Activated T-cell treated with anti-CD3 and anti-CD28 coated beads, Interleukin-2, amount 50 U/mL, for 24 hours (primary cell): ENCODE results near the gene ZNF276.
A peak's percentile ranks its signal among the peaks of the same experiment; 100 is the strongest.
"Not testable (repeated sequence)": the region's sequence is repeated elsewhere in the genome, so short reads cannot be mapped to it uniquely, and the experiment has no call there.

Experiments used
- DNase-seq: peaks from one replicate; pipeline ENCODE4 v3.0.0-alpha.2; 2020
- H3K27ac Mint-ChIP-seq: 2 replicates; pipeline ENCODE4 v1.8.0; 2020; ENCODE audit warnings: mild to moderate bottlenecking, mixed read lengths
- H3K27me3 Mint-ChIP-seq: 2 replicates; pipeline ENCODE4 v1.8.0; 2020; ENCODE audit warnings: mixed read lengths
- H3K36me3 Mint-ChIP-seq: 2 replicates; pipeline ENCODE4 v1.8.0; 2020; ENCODE audit warnings: low read depth, mixed read lengths
- H3K4me1 Mint-ChIP-seq: 2 replicates; pipeline ENCODE4 v1.8.0; 2020; ENCODE audit warnings: low read depth, mixed read lengths
- H3K4me3 Mint-ChIP-seq: 2 replicates; pipeline ENCODE4 v1.8.0; 2020; ENCODE audit warnings: mild to moderate bottlenecking, moderate library complexity, mixed read lengths
- H3K9me3 Mint-ChIP-seq: 2 replicates; pipeline ENCODE4 v1.8.0; 2020; ENCODE audit warnings: mixed read lengths

Gene ZNF276

GRCh38 chr16:89691986-89692569, 29.3 kb upstream of the ZNF276 start:
- Mint-ChIP-seq H3K4me1 (peaks cover 27% of the 10 kb centered on the region), H3K9me3 (no peaks in the 10 kb centered on the region), H3K27me3 (no peaks in the 10 kb centered on the region), H3K27ac (no peak overlapping the region), H3K36me3 (peaks cover 90% of the 10 kb centered on the region), H3K4me3 (no peak overlapping the region)
- no peak for DNase-seq

GRCh38 chr16:89693289-89693731, 28.0 kb upstream of the ZNF276 start:
- no peaks in the 10 kb centered on the region for H3K9me3 Mint-ChIP-seq
- H3K36me3 Mint-ChIP-seq: peaks cover 83% of the 10 kb centered on the region
- no peak overlapping the region for H3K4me3 Mint-ChIP-seq
- H3K27me3 Mint-ChIP-seq: no peaks in the 10 kb centered on the region
- no peak for DNase-seq
- peak overlapping the region; percentile 37 for H3K27ac Mint-ChIP-seq
- peaks cover 17% of the 10 kb centered on the region for H3K4me1 Mint-ChIP-seq

- Mint-ChIP-seq H3K36me3 (peaks cover 82% of the 10 kb centered on the region), H3K9me3 (no peaks in the 10 kb centered on the region), H3K27me3 (no peaks in the 10 kb centered on the region), H3K27ac (no peak overlapping the region), H3K4me1 (peaks cover 16% of the 10 kb centered on the region), H3K4me3 (no peak overlapping the region)
- no peak for DNase-seq
These were observed 27.2 kb upstream of the ZNF276 start for GRCh38 chr16:89693931-89694783.

GRCh38 chr16:89694784-89695085, 26.6 kb upstream of the ZNF276 start:
- not testable (repeated sequence) for DNase-seq, H3K27me3 Mint-ChIP-seq, H3K4me3 Mint-ChIP-seq, H3K9me3 Mint-ChIP-seq
- Mint-ChIP-seq H3K4me1 (peaks cover 19% of the 10 kb centered on the region), H3K27ac (peak overlapping the region; percentile 18), H3K36me3 (peaks cover 80% of the 10 kb centered on the region)

GRCh38 chr16:89695086-89695874, 26.1 kb upstream of the ZNF276 start:
- Mint-ChIP-seq H3K36me3 (peaks cover 78% of the 10 kb centered on the region), H3K4me1 (peaks cover 24% of the 10 kb centered on the region), H3K27ac (peak overlapping the region; percentile 22), H3K4me3 (no peak overlapping the region), H3K9me3 (no peaks in the 10 kb centered on the region), H3K27me3 (no peaks in the 10 kb centered on the region)
- DNase-seq: no peak

GRCh38 chr16:89695875-89696669, 25.3 kb upstream of the ZNF276 start:
- Mint-ChIP-seq H3K4me3 (no peak overlapping the region), H3K4me1 (peaks cover 28% of the 10 kb centered on the region), H3K9me3 (no peaks in the 10 kb centered on the region), H3K27me3 (no peaks in the 10 kb centered on the region), H3K27ac (no peak overlapping the region), H3K36me3 (peaks cover 71% of the 10 kb centered on the region)
- no peak for DNase-seq

GRCh38 chr16:89696670-89697128, 24.6 kb upstream of the ZNF276 start:
- peaks cover 29% of the 10 kb centered on the region for H3K4me1 Mint-ChIP-seq
- H3K36me3 Mint-ChIP-seq: peaks cover 65% of the 10 kb centered on the region
- no peaks in the 10 kb centered on the region for H3K27me3 Mint-ChIP-seq
- no peak overlapping the region for H3K4me3 Mint-ChIP-seq
- DNase-seq: no peak
- H3K27ac Mint-ChIP-seq: no peak overlapping the region
- no peaks in the 10 kb centered on the region for H3K9me3 Mint-ChIP-seq

- H3K4me1 Mint-ChIP-seq: peaks cover 31% of the 10 kb centered on the region
- DNase-seq: no peak
- H3K27ac Mint-ChIP-seq: no peak overlapping the region
- H3K9me3 Mint-ChIP-seq: no peaks in the 10 kb centered on the region
- H3K27me3 Mint-ChIP-seq: no peaks in the 10 kb centered on the region
- H3K4me3 Mint-ChIP-seq: no peak overlapping the region
- H3K36me3 Mint-ChIP-seq: peaks cover 60% of the 10 kb centered on the region
These were observed 24.1 kb upstream of the ZNF276 start for GRCh38 chr16:89697161-89697615.

- peaks cover 54% of the 10 kb centered on the region for H3K36me3 Mint-ChIP-seq
- H3K9me3 Mint-ChIP-seq: no peaks in the 10 kb centered on the region
- peaks cover 36% of the 10 kb centered on the region for H3K4me1 Mint-ChIP-seq
- no peak overlapping the region for H3K27ac Mint-ChIP-seq
- no peak overlapping the region for H3K4me3 Mint-ChIP-seq
- no peak for DNase-seq
- no peaks in the 10 kb centered on the region for H3K27me3 Mint-ChIP-seq
These were observed 23.6 kb upstream of the ZNF276 start for GRCh38 chr16:89697616-89698331.

GRCh38 chr16:89698717-89699116, 22.6 kb upstream of the ZNF276 start:
- H3K4me3 Mint-ChIP-seq, H3K9me3 Mint-ChIP-seq, H3K27ac Mint-ChIP-seq, DNase-seq, H3K27me3 Mint-ChIP-seq: not testable (repeated sequence)
- H3K4me1 Mint-ChIP-seq: peaks cover 39% of the 10 kb centered on the region
- peaks cover 44% of the 10 kb centered on the region for H3K36me3 Mint-ChIP-seq

GRCh38 chr16:89699629-89700099, 21.7 kb upstream of the ZNF276 start:
- H3K27ac Mint-ChIP-seq: peak overlapping the region; percentile 79
- H3K36me3 Mint-ChIP-seq: peaks cover 36% of the 10 kb centered on the region
- H3K9me3 Mint-ChIP-seq, H3K27me3 Mint-ChIP-seq, DNase-seq: not testable (repeated sequence)
- peak overlapping the region; percentile 78 for H3K4me3 Mint-ChIP-seq
- H3K4me1 Mint-ChIP-seq: peaks cover 39% of the 10 kb centered on the region

- Mint-ChIP-seq H3K4me3 (peak overlapping the region; percentile 78), H3K4me1 (peaks cover 37% of the 10 kb centered on the region), H3K9me3 (no peaks in the 10 kb centered on the region), H3K27me3 (no peaks in the 10 kb centered on the region), H3K27ac (peak overlapping the region; percentile 79), H3K36me3 (peaks cover 31% of the 10 kb centered on the region)
- peak; percentile 97 for DNase-seq
These were observed 21.2 kb upstream of the ZNF276 start for GRCh38 chr16:89700100-89700648.

- peak overlapping the region; percentile 79 for H3K27ac Mint-ChIP-seq
- peaks cover 34% of the 10 kb centered on the region for H3K4me1 Mint-ChIP-seq
- H3K9me3 Mint-ChIP-seq: no peaks in the 10 kb centered on the region
- DNase-seq: peak; percentile 70
- H3K4me3 Mint-ChIP-seq: peak overlapping the region; percentile 78
- H3K36me3 Mint-ChIP-seq: peaks cover 25% of the 10 kb centered on the region
- no peaks in the 10 kb centered on the region for H3K27me3 Mint-ChIP-seq
These were observed 20.5 kb upstream of the ZNF276 start for GRCh38 chr16:89700649-89701424.
